Measurements from ENCODE around the gene COL24A1. TPM values are rescaled to one million over a fixed set of nuclear protein-coding genes. Genes with fewer than 3 reads are reported as not detected.

Gene COL24A1
- total RNA-seq, 1 experiment from 2014 or later, result 0.35 TPM

- Histone ChIP-seq H3K4me2 (ENCODE audit: insufficient read depth, insufficient read length, low read length) (no peak overlapping the region), H2BK12ac (ENCODE audit: insufficient read length, low read depth, low read length) (no peak overlapping the region), H2BK20ac (ENCODE audit: low read depth, low read length, poor library complexity, severe bottlenecking) (no peak overlapping the region), H3K4ac (ENCODE audit: low read depth, low read length) (no peak overlapping the region), H2BK15ac (ENCODE audit: low read depth, low read length) (no peak overlapping the region), H3K9me3 (ENCODE audit: control insufficient read depth, low read depth, low read length) (no peaks in the 10 kb centered on the region), H4K5ac (ENCODE audit: insufficient read length, low read depth, low read length) (no peak overlapping the region), H3K18ac (ENCODE audit: insufficient read length, low read depth, low read length) (no peak overlapping the region), H2AFZ (ENCODE audit: low read length) (no peak overlapping the region), H3K23ac (ENCODE audit: insufficient read length, low read depth, low read length) (no peak overlapping the region), H3K9ac (ENCODE audit: extremely low read depth, insufficient read length, low read length) (no peak overlapping the region), H3K79me1 (ENCODE audit: insufficient read depth, low read depth, low read length, poor library complexity, severe bottlenecking) (no peaks in the 10 kb centered on the region), H2BK120ac (ENCODE audit: low read depth, low read length, poor library complexity, severe bottlenecking) (no peak overlapping the region), H2BK5ac (ENCODE audit: insufficient read length, low read length) (no peak overlapping the region), H3T11ph (ENCODE audit: low read length) (no peak overlapping the region), H3K79me2 (ENCODE audit: insufficient read depth, low read length) (no peaks in the 10 kb centered on the region), H4K8ac (replicated peaks; ENCODE audit: insufficient read length, low read depth, low read length) (no peak overlapping the region), H4K91ac (ENCODE audit: insufficient read length, low read depth, low read length) (no peak overlapping the region), H4K20me1 (ENCODE audit: control insufficient read depth, insufficient read depth, insufficient read length) (no peaks in the 10 kb centered on the region), H3K23me2 (ENCODE audit: insufficient read length, low read depth, low read length, poor library complexity, severe bottlenecking) (no peaks in the 10 kb centered on the region), H3K14ac (ENCODE audit: insufficient read depth, low read length) (no peak overlapping the region), H3K27ac (ENCODE audit: insufficient read length, low read depth, low read length) (no peak overlapping the region), H3K56ac (ENCODE audit: insufficient read length, low read depth, low read length) (no peak overlapping the region), H3K4me1 (ENCODE audit: insufficient read depth, low read length) (0 out of 2 replicates have a peak, but pooled peaks cover 2% of the 10 kb centered on the region), H3K27me3 (ENCODE audit: insufficient read depth, low read length) (no peaks in the 10 kb centered on the region), H2AK5ac (ENCODE audit: insufficient read length, low read length) (no peak overlapping the region)
- no peak overlapping the region for H3K27ac Mint-ChIP-seq
- WGBS (ENCODE audit: extremely low coverage, insufficient read length, low lambda C conversion rate), result no CpG with 5 or more reads among the region's 4 CpGs
- H3K4me1 Mint-ChIP-seq, result peaks cover 17 to 31% of the 10 kb centered on the region in 2 experiments
- no peaks in the 10 kb centered on the region for H3K9me3 Mint-ChIP-seq
- no peak for DNase-seq
- no peak for TF ChIP-seq CTCF (conservative IDR thresholded peaks at IDR 0.05)
- no peaks in the 10 kb centered on the region for H3K36me3 Mint-ChIP-seq (ENCODE audit: insufficient read depth in 1 of 3, low read depth in 3 of 3)
- no peak overlapping the region for H3K4me3 Mint-ChIP-seq
- no peaks in the 10 kb centered on the region for H3K27me3 Mint-ChIP-seq (ENCODE audit: low read depth)
These were observed 38.0 kb upstream of the COL24A1 start for GRCh38 chr1:86194491-86195034.
